Measurements from ENCODE around the gene AMPD1.

Gene AMPD1

GRCh38 chr1:114638910-114639309 lies 56.4 kb downstream of the AMPD1 start:
- Histone ChIP-seq H3K36me3 (ENCODE audit: control insufficient read depth in 2 of 2, insufficient read depth in 2 of 2, low read length in 2 of 2) (no peaks in the 10 kb centered on the region), H3K9me3 (ENCODE audit: control insufficient read depth in 2 of 2, low read length in 2 of 2) (no peaks in the 10 kb centered on the region)

GRCh38 chr1:114632427-114632826 lies 62.9 kb downstream of the AMPD1 start:
- H3K9me3 ChIP-seq (ENCODE audit: control insufficient read depth in 2 of 2, low read length in 2 of 2) = no peaks in the 10 kb centered on the region
- H3K9ac ChIP-seq (ENCODE audit: low read length in 2 of 2) = no peak overlapping the region
- H3K27ac ChIP-seq (ENCODE audit: low read length) = no peak overlapping the region
- H3K4me1 ChIP-seq (ENCODE audit: control insufficient read depth, insufficient read depth, low read length) = no peaks in the 10 kb centered on the region
- no peaks in the 10 kb centered on the region for H3K36me3 ChIP-seq (ENCODE audit: control insufficient read depth in 2 of 2, insufficient read depth in 2 of 2, low read length in 2 of 2)
- no peak overlapping the region for H3K4me3 ChIP-seq (ENCODE audit: low read length in 2 of 2)
- no peaks in the 10 kb centered on the region for H3K27me3 ChIP-seq (ENCODE audit: control insufficient read depth in 1 of 2, insufficient read depth in 2 of 2, low read length in 2 of 2)

More at GRCh38 chr1:114638910-114639309, 56.4 kb downstream of the AMPD1 start:
- no peak overlapping the region for H3K27ac ChIP-seq (ENCODE audit: low read length)
- H3K4me1 ChIP-seq (ENCODE audit: control insufficient read depth, insufficient read depth, low read length) = no peaks in the 10 kb centered on the region
- H3K9ac ChIP-seq (ENCODE audit: low read length in 2 of 2) = no peak overlapping the region
- no peaks in the 10 kb centered on the region for H3K27me3 ChIP-seq (ENCODE audit: control insufficient read depth in 1 of 2, insufficient read depth in 2 of 2, low read length in 2 of 2)
- H3K4me3 ChIP-seq (ENCODE audit: low read length in 2 of 2) = no peak overlapping the region

- H3K36me3 ChIP-seq (ENCODE audit: control insufficient read depth in 2 of 2, insufficient read depth in 2 of 2, low read length in 2 of 2) = no peaks in the 10 kb centered on the region
- H3K27ac ChIP-seq (ENCODE audit: low read length) = no peak overlapping the region
Observed at GRCh38 chr1:114627107-114627506, 68.2 kb downstream of the AMPD1 start.

GRCh38 chr1:114623364-114623763 lies 72.0 kb downstream of the AMPD1 start:
- Histone ChIP-seq H3K27me3 (ENCODE audit: control insufficient read depth in 1 of 2, insufficient read depth in 2 of 2, low read length in 2 of 2) (no peaks in the 10 kb centered on the region), H3K9me3 (ENCODE audit: control insufficient read depth in 2 of 2, low read length in 2 of 2) (no peaks in the 10 kb centered on the region), H3K4me1 (ENCODE audit: control insufficient read depth, insufficient read depth, low read length) (no peaks in the 10 kb centered on the region), H3K9ac (ENCODE audit: low read length in 2 of 2) (no peak overlapping the region), H3K4me3 (ENCODE audit: low read length in 2 of 2) (no peak overlapping the region), H3K27ac (ENCODE audit: low read length) (no peak overlapping the region), H3K36me3 (ENCODE audit: control insufficient read depth in 2 of 2, insufficient read depth in 2 of 2, low read length in 2 of 2) (no peaks in the 10 kb centered on the region)

More at GRCh38 chr1:114627107-114627506, 68.2 kb downstream of the AMPD1 start:
- H3K9me3 ChIP-seq (ENCODE audit: control insufficient read depth in 2 of 2, low read length in 2 of 2) = no peaks in the 10 kb centered on the region
- H3K4me3 ChIP-seq (ENCODE audit: low read length in 2 of 2) = no peak overlapping the region
- H3K4me1 ChIP-seq (ENCODE audit: control insufficient read depth, insufficient read depth, low read length) = no peaks in the 10 kb centered on the region
- no peaks in the 10 kb centered on the region for H3K27me3 ChIP-seq (ENCODE audit: control insufficient read depth in 1 of 2, insufficient read depth in 2 of 2, low read length in 2 of 2)
- no peak overlapping the region for H3K9ac ChIP-seq (ENCODE audit: low read length in 2 of 2)

Data from stomach smooth muscle (tissue), 2 donors.